ENCODE data around the gene MRPL16.

The MRPL16 gene

GRCh38 chr11:59770319-59770718 is 40.3 kb downstream of the MRPL16 start:
- no peak for DNase-seq (ENCODE audit: low spot score)

GRCh38 chr11:59769828-59770227 is 40.8 kb downstream of the MRPL16 start:
- DNase-seq (ENCODE audit: low spot score): no peak

- no peak for DNase-seq (ENCODE audit: low spot score)
Observed at GRCh38 chr11:59769111-59769510, 41.5 kb downstream of the MRPL16 start.

GRCh38 chr11:59767225-59767611 is 43.4 kb downstream of the MRPL16 start:
- no peak for DNase-seq (ENCODE audit: low spot score)

GRCh38 chr11:59766542-59767224 is 43.9 kb downstream of the MRPL16 start:
- DNase-seq (ENCODE audit: low spot score): no peak

DNA sequence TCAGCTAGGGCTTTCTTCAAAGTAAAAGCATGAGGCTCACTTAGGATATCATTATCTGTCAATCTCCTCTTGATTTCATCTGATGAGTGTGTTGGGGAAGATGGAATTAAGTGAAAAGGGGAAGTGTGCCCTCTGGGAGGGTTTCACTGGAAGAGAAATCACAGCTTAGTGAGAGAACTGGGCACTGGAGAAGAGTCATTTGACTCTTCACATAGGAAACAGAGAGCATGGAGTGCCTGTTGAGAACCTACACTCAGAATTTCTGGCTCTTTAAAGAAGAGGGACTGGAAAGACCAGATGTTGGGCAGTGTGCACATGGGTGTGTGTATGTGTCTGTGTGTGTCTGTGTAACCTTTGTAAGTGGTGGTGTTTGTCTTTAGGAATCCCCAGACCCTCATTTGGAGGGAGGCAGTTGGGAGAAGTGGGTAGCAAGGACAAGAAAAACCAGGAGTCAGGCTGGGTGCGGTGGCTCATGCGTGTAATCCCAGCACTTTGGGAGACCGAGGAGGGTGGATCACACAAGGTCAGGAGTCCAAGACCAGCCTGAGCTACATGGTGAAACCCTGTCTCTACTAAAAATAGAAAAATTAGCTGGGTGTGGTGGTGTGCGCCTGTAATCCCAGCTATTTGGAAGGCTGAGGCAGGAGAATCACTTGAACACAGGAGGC is 45.4 kb downstream of the MRPL16 start:
- DNase-seq (ENCODE audit: low spot score): no peak

GRCh38 chr11:59761993-59762392 is 48.6 kb downstream of the MRPL16 start:
- DNase-seq (ENCODE audit: low spot score): no peak

DNA sequence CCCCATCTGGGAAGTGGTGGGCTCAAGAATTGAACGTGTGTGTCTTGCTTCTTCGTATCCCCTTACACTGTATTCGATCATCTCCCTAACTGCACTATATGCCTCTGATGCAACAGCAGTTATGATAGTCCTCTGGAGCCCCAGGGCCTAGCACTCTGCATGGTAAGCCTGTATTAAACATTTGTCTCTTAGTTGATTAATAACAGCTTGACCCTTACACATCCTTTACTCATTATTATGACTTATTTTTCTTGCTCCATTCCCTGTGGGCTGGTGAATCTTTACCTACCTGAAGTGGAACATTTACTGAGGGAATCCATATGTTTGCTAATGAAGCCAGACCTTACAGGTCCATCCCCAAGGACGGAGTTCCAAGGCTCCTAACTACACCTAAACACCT is 49.8 kb downstream of the MRPL16 start:
- DNase-seq (ENCODE audit: low spot score): no peak

- DNase-seq (ENCODE audit: low spot score): no peak
Observed at GRCh38 chr11:59759900-59760299, 50.7 kb downstream of the MRPL16 start.

DNA sequence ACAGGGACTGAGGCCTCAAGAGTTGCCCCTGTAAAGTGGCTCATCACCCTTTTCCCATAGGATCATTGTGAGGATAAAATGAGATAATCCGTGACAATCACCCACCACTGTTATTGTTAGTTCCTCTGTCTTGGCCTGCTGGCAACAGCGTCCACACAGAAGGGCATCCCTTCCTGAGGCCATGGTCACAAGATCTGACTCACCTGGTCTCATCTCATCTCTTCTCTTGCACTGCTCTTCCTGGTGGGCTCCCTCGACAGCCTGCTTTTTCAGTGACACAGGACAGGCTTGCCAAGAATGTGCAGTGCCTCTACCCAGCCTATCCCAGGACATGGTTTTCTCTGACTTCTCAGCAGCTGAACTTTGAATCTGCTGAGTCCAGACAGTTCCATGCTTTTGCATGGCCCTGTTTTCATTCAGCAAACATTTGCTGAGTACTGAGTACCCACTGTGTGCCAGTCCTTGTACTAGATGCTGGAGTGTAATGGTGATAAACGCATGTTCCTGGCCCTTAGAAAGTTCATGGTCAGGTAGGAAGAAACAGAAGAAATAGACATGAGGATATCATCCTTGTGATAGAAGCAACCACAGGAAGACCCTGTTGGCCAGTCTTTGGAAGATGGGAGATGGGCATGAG is 52.1 kb downstream of the MRPL16 start:
- no peak for DNase-seq (ENCODE audit: low spot score)

- no peak for DNase-seq (ENCODE audit: low spot score)
Observed at GRCh38 chr11:59756845-59757244, 53.7 kb downstream of the MRPL16 start.

DNA sequence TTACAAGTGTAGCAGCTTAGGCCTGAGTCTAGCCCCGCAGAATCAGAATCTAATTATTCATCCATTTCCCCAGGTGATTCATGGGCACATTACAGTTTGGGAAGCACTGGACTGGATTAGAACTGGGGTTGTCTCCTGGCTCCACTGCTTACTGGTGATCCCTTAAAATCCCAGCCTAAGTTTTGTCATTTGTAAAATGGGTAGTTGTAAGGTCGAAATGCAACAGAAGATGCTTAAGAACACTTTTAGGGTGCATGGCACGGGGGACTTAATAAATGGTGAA is 54.1 kb downstream of the MRPL16 start:
- no peak for DNase-seq (ENCODE audit: low spot score)

Measured in NAMALWA (cell line).